Keratinocyte (primary cell): ENCODE data around the gene SYT6. TPM values are rescaled to one million over a fixed set of nuclear protein-coding genes. Genes with fewer than 3 reads are reported as not detected.

Source experiments
- DNase-seq: peaks from one replicate; pipeline ENCODE4 v3.0.0-alpha.2; 2011; ENCODE audit warnings: low read depth, missing footprints, low spot score
- FAIRE-seq: peaks from 2 replicates; lab custom pipeline; 2011; peaks lifted over from hg19 to GRCh38; lab: Jason Lieb, UNC
- H2AFZ ChIP-seq: 2 replicates; pipeline ENCODE4 v1.6.0; 2012; ENCODE audit warnings: low read length, control low read depth, inconsistent platforms; ENCODE audit not compliant: control insufficient read depth
- H3K27ac ChIP-seq: 2 replicates; pipeline ENCODE4 v1.5.1; 2011; ENCODE audit warnings: low read length; ENCODE audit not compliant: control insufficient read depth, insufficient read depth
- H3K27me3 ChIP-seq: 3 replicates; pipeline ENCODE4 v1.6.0; 2011; ENCODE audit warnings: low read length; ENCODE audit not compliant: control insufficient read depth, insufficient read depth; ENCODE audit errors: extremely low read depth
- H3K36me3 ChIP-seq, 2 experiments: 2 replicates in 1 of 2; 3 replicates in 1 of 2; pipeline ENCODE4 v1.5.1; 2011; ENCODE audit warnings: low read length in 2 of 2, mild to moderate bottlenecking in 1 of 2; ENCODE audit not compliant: control insufficient read depth in 2 of 2, insufficient read depth in 2 of 2; ENCODE audit errors: extremely low read depth in 1 of 2
- H3K4me1 ChIP-seq: 3 replicates; pipeline ENCODE4 v1.5.1; 2011; ENCODE audit warnings: low read length; ENCODE audit not compliant: control insufficient read depth, insufficient read depth; ENCODE audit errors: extremely low read depth
- H3K4me2 ChIP-seq: 3 replicates; pipeline ENCODE4 v1.6.0; 2011; ENCODE audit warnings: low read depth, low read length; ENCODE audit not compliant: control insufficient read depth, insufficient read depth; ENCODE audit errors: extremely low read depth
- H3K4me3 ChIP-seq, 3 experiments: fragments of 200-600 bp in 1 of 3; sonication (generic) in 1 of 3; 2 replicates in 2 of 3; 3 replicates in 1 of 3; pipeline ENCODE4 v1.5.1; 2011 to 2016; ENCODE audit warnings: low read length in 3 of 3, mild to moderate bottlenecking in 3 of 3, control low read depth in 2 of 3, inconsistent platforms in 1 of 3, low read depth in 1 of 3, mixed read lengths in 1 of 3, mixed run types in 1 of 3, moderate library complexity in 1 of 3; ENCODE audit not compliant: control insufficient read depth in 2 of 3, insufficient read depth in 2 of 3; ENCODE audit errors: extremely low read depth in 1 of 3
- H3K79me2 ChIP-seq: 2 replicates; pipeline ENCODE4 v1.6.0; 2012; ENCODE audit warnings: low read length; ENCODE audit not compliant: control insufficient read depth, insufficient read depth
- H3K9ac ChIP-seq: 3 replicates; pipeline ENCODE4 v1.6.0; 2011; ENCODE audit warnings: low read length; ENCODE audit not compliant: control insufficient read depth, insufficient read depth; ENCODE audit errors: extremely low read depth
- H3K9me1 ChIP-seq: 3 replicates; pipeline ENCODE4 v1.6.0; 2011; ENCODE audit warnings: low read length; ENCODE audit not compliant: control insufficient read depth, insufficient read depth; ENCODE audit errors: extremely low read depth
- H3K9me3 ChIP-seq: 2 replicates; pipeline ENCODE4 v1.5.1; 2012; ENCODE audit warnings: low read depth, low read length; ENCODE audit not compliant: control insufficient read depth
- H4K20me1 ChIP-seq: 3 replicates; pipeline ENCODE4 v1.6.0; 2011; ENCODE audit warnings: low read length; ENCODE audit not compliant: control insufficient read depth, insufficient read depth; ENCODE audit errors: extremely low read depth
- CTCF ChIP-seq, 3 experiments: IDR thresholded peaks in 1 of 3; conservative IDR thresholded peaks in 1 of 3; optimal IDR thresholded peaks in 1 of 3; 2 replicates in 2 of 3; 3 replicates in 1 of 3; pipeline versions ENCODE3 to v1.5.1; 2011; ENCODE audit warnings: low read length in 3 of 3, mild to moderate bottlenecking in 3 of 3, moderate library complexity in 2 of 3, control low read depth in 1 of 3, inconsistent platforms in 1 of 3; ENCODE audit not compliant: insufficient read depth in 2 of 3; ENCODE audit errors: extremely low read depth in 1 of 3
- EZH2 ChIP-seq: IDR thresholded peaks from one replicate; pipeline ENCODE4 v1.6.1; 2012; ENCODE audit warnings: inconsistent platforms, mild to moderate bottlenecking, low read length, moderate library complexity
- dilution Hi-C: fragments of 300-500 bp; cut with MboI; formaldehyde crosslinking; loops from one replicate; pipeline ENCODE4 v1.7.0; 2020; ENCODE audit warnings: low sequenced_read_pairs; ENCODE audit not compliant: extremely low pct_ligation_motif_present
- polyA plus RNA-seq, 5 experiments: library from polyadenylated mRNA; depleted of rRNA in 3 of 5; stranded (reverse) in 3 of 5; stranded (forward) in 1 of 5; unstranded in 1 of 5; fragments of >200 nt; gene quantifications; 1 replicate in 1 of 5; 2 replicates in 3 of 5; 3 replicates in 1 of 5; pipeline versions ENCODE4 v1.2.1 to v1.2.3, GENCODE V29; 2011 to 2012; ENCODE audit warnings: missing spikeins in 2 of 5, low read depth in 1 of 5, low replicate concordance in 1 of 5

SYT6 gene
- polyA plus RNA-seq, 1 donor (not counting 4 experiments of a cell fraction or from before 2014, with no cell fraction given): not detected

- dilution Hi-C loops: no loop called here
- no peaks in the 10 kb centered on the region for H3K9me3 ChIP-seq
- H3K27me3 ChIP-seq: peaks cover 34% of the 10 kb centered on the region
- no peak overlapping the region for H3K4me3 ChIP-seq
- H3K36me3 ChIP-seq: no peaks in the 10 kb centered on the region
- no peaks in the 10 kb centered on the region for H3K79me2 ChIP-seq
- no peak for TF ChIP-seq EZH2
- no peak for TF ChIP-seq CTCF (optimal IDR thresholded peaks at IDR 0.05 in 1 of 3, IDR thresholded peaks at IDR 0.05 in 1 of 3, conservative IDR thresholded peaks at IDR 0.05 in 1 of 3; ENCODE audit: extremely low read depth in 1 of 3, insufficient read depth in 2 of 3, low read length in 3 of 3)
- H3K4me1 ChIP-seq: peaks cover 10% of the 10 kb centered on the region
- H3K4me2 ChIP-seq: no peak overlapping the region
- no peak overlapping the region for H2AFZ ChIP-seq
- peaks cover 2% of the 10 kb centered on the region for H4K20me1 ChIP-seq
- FAIRE-seq: no peak
- no peaks in the 10 kb centered on the region for H3K9me1 ChIP-seq
- no peak overlapping the region for H3K9ac ChIP-seq
- no peak for DNase-seq
- H3K27ac ChIP-seq: no peak overlapping the region
Measured at GRCh38 chr1:114149211-114149610, 4.5 kb downstream of the SYT6 start.

GRCh38 chr1:114145504-114146151, 8.0 kb downstream of the SYT6 start:
- TF ChIP-seq CTCF (optimal IDR thresholded peaks at IDR 0.05 in 1 of 3, IDR thresholded peaks at IDR 0.05 in 1 of 3, conservative IDR thresholded peaks at IDR 0.05 in 1 of 3; ENCODE audit: extremely low read depth in 1 of 3, insufficient read depth in 2 of 3, low read length in 3 of 3) (no peak), EZH2 (no peak)
- Histone ChIP-seq H2AFZ (no peak overlapping the region), H3K4me2 (no peak overlapping the region), H3K9ac (no peak overlapping the region), H3K9me3 (no peaks in the 10 kb centered on the region), H3K79me2 (no peaks in the 10 kb centered on the region), H3K4me3 (no peak overlapping the region), H4K20me1 (no peaks in the 10 kb centered on the region), H3K4me1 (peaks cover 10% of the 10 kb centered on the region), H3K9me1 (no peaks in the 10 kb centered on the region), H3K27ac (no peak overlapping the region), H3K36me3 (no peaks in the 10 kb centered on the region), H3K27me3 (no peaks in the 10 kb centered on the region)
- DNase-seq: no peak
- dilution Hi-C loops: no loop called here
- FAIRE-seq: no peak
